ENCODE measurements around the gene AQR.
"Not testable (repeated sequence)": the region's sequence is repeated elsewhere in the genome, so short reads cannot be mapped to it uniquely, and the experiment has no call there.

Gene AQR

GRCh38 chr15:34820110-34820509, 149.4 kb downstream of the AQR start:
- in situ Hi-C loops (cut with HindIII; ENCODE audit: low sequenced_read_pairs): no loop called here

- in situ Hi-C loops (cut with HindIII; ENCODE audit: low sequenced_read_pairs): no loop called here
Measured at GRCh38 chr15:34818526-34818925, 151.0 kb downstream of the AQR start.

- in situ Hi-C loops (cut with HindIII; ENCODE audit: low sequenced_read_pairs): no loop called here
Measured at GRCh38 chr15:34815836-34816235, 153.7 kb downstream of the AQR start.

GRCh38 chr15:34813446-34814190, 155.9 kb downstream of the AQR start:
- in situ Hi-C loops (cut with HindIII; ENCODE audit: low sequenced_read_pairs): no loop called here

- in situ Hi-C loops (cut with HindIII; ENCODE audit: low sequenced_read_pairs): not testable (repeated sequence)
Measured at GRCh38 chr15:34812868-34813365, 156.6 kb downstream of the AQR start.

GRCh38 chr15:34812369-34812768, 157.2 kb downstream of the AQR start:
- in situ Hi-C loops (cut with HindIII; ENCODE audit: low sequenced_read_pairs): no loop called here

GRCh38 chr15:34810443-34811129, 159.0 kb downstream of the AQR start:
- in situ Hi-C loops (cut with HindIII; ENCODE audit: low sequenced_read_pairs): no loop called here

- in situ Hi-C loops (cut with HindIII; ENCODE audit: low sequenced_read_pairs): no loop called here
Measured at GRCh38 chr15:34809186-34809585, 160.4 kb downstream of the AQR start.

GRCh38 chr15:34808016-34808415, 161.5 kb downstream of the AQR start:
- in situ Hi-C loops (cut with HindIII; ENCODE audit: low sequenced_read_pairs): no loop called here

- in situ Hi-C loops (cut with HindIII; ENCODE audit: low sequenced_read_pairs): not testable (repeated sequence)
Measured at GRCh38 chr15:34807241-34807640, 162.3 kb downstream of the AQR start.

GRCh38 chr15:34804776-34805175, 164.8 kb downstream of the AQR start:
- in situ Hi-C loops (cut with HindIII; ENCODE audit: low sequenced_read_pairs): no loop called here

- in situ Hi-C loops (cut with HindIII; ENCODE audit: low sequenced_read_pairs): no loop called here
Measured at GRCh38 chr15:34804113-34804512, 165.4 kb downstream of the AQR start.

- in situ Hi-C loops (cut with HindIII; ENCODE audit: low sequenced_read_pairs): no loop called here
Measured at GRCh38 chr15:34802803-34803750, 166.5 kb downstream of the AQR start.

- in situ Hi-C loops (cut with HindIII; ENCODE audit: low sequenced_read_pairs): no loop called here
Measured at GRCh38 chr15:34802371-34802770, 167.2 kb downstream of the AQR start.

Measured in DLD1 (cell line).